Measurements from ENCODE around the gene CWC15.

The CWC15 gene

GRCh38 chr11:94956963-94957362, 16.4 kb downstream of the CWC15 start:
- DNase-seq (ENCODE audit: low read depth) = no peak
- TF ChIP-seq, protein P1, sequence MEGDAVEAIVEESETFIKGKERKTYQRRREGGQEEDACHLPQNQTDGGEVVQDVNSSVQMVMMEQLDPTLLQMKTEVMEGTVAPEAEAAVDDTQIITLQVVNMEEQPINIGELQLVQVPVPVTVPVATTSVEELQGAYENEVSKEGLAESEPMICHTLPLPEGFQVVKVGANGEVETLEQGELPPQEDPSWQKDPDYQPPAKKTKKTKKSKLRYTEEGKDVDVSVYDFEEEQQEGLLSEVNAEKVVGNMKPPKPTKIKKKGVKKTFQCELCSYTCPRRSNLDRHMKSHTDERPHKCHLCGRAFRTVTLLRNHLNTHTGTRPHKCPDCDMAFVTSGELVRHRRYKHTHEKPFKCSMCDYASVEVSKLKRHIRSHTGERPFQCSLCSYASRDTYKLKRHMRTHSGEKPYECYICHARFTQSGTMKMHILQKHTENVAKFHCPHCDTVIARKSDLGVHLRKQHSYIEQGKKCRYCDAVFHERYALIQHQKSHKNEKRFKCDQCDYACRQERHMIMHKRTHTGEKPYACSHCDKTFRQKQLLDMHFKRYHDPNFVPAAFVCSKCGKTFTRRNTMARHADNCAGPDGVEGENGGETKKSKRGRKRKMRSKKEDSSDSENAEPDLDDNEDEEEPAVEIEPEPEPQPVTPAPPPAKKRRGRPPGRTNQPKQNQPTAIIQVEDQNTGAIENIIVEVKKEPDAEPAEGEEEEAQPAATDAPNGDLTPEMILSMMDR (IDR thresholded peaks at IDR 0.05; ENCODE audit: insufficient read depth, low read depth, low read length, missing control alignments) = no peak
- H3K4me3 ChIP-seq (ENCODE audit: low read depth, low read length) = no peak overlapping the region

DNA sequence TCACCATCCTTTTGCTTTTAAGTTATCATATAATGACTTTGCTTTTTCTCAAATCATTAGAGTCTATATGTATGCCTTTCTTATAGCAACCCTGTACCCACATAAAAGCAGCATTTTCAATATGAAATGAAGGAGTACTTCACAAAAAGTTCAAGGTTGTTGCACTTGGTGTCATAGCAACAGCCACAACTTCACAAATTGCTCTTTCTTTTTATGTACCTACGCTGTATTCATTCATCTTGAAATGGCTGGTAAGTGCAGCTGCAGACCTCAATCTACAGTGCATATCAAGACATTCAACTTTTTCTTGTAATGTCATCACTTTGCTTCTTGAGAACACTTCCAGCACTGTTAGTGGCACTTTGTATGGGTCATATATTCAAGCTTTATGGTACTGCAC, 18.6 kb downstream of the CWC15 start:
- no peak overlapping the region for H3K4me3 ChIP-seq (ENCODE audit: low read depth, low read length)
- no peak for DNase-seq (ENCODE audit: low read depth)
- TF ChIP-seq, protein P1 (IDR thresholded peaks at IDR 0.05; ENCODE audit: insufficient read depth, low read depth, low read length, missing control alignments) = no peak

DNA sequence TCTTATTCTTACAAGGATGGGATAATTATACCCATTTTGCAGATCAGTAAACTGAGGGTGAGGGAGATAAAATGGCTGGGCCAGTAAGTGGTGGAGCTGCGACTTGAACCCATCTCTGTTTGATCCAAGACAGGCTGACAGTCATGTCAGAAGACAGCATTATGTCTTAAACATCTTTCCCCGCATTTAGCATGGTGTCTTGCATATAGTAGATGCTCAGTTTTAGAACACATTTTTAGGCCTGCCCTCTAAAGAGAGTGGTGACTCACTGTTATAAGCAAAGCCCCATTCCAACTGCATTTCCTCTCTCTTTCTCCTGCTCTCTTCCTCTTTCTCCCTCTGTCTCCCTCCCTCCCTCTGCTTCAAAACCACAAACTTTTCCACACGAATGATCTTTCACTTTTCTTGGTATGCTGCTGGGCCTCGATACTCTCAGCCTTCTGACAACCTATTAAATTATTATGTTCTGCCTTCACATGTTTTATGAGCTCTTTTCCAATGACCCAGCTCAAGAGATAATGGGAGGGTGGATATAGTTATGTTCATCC, 25.2 kb downstream of the CWC15 start:
- H3K4me3 ChIP-seq (ENCODE audit: low read depth, low read length) = no peak overlapping the region
- no peak for DNase-seq (ENCODE audit: low read depth)
- TF ChIP-seq, protein P1 (IDR thresholded peaks at IDR 0.05; ENCODE audit: insufficient read depth, low read depth, low read length, missing control alignments) = no peak

DNA sequence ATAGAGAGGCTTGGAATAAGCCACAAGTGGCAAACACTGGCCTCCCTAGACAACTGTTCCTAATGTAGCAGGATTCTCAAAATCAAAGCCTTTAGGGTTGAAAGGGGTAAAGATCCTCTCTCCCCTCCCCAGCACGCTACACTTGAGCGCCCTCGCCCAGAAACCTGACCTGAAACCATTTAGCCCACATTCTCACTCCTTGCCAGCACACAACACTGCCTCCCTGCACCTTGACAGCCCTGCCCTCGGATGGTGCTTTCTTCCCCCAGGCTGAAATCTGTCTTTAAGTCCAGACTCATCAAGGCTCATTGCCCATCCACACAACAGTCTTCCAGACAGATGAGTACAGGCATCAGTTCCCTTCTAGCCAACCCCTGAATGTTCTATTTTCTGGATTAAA, 26.5 kb downstream of the CWC15 start:
- TF ChIP-seq, protein P1 (IDR thresholded peaks at IDR 0.05; ENCODE audit: insufficient read depth, low read depth, low read length, missing control alignments) = no peak
- no peak overlapping the region for H3K4me3 ChIP-seq (ENCODE audit: low read depth, low read length)
- no peak for DNase-seq (ENCODE audit: low read depth)

DNA sequence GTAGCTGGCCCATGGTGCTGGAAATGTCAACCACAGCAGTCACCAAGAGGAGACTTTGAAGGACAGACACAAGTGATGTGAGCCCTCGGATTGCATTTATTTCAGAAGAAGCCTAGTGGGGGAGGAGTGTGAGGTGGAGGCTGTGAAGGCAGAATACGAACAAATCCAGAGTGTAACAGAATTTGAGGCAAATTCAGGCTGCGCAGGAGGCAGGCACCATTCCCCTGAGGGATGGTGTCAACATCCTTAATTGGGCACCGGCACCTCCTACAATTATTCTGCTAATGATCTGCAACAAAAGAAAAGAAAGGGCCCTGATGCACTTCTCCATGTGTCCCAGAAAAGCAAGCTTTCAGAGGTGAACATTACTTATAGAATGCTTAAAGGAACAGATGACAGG, 32.2 kb downstream of the CWC15 start:
- TF ChIP-seq, protein P1 (IDR thresholded peaks at IDR 0.05; ENCODE audit: insufficient read depth, low read depth, low read length, missing control alignments) = no peak
- no peak for DNase-seq (ENCODE audit: low read depth)
- H3K4me3 ChIP-seq (ENCODE audit: low read depth, low read length) = no peak overlapping the region

- H3K4me3 ChIP-seq (ENCODE audit: low read depth, low read length) = no peak overlapping the region
- DNase-seq (ENCODE audit: low read depth) = no peak
- TF ChIP-seq, protein P1 (IDR thresholded peaks at IDR 0.05; ENCODE audit: insufficient read depth, low read depth, low read length, missing control alignments) = no peak
These were observed 34.0 kb downstream of the CWC15 start for GRCh38 chr11:94939346-94939745.
